NCI-H128 (cell line): ENCODE measurements around the gene KLF12.

ENCODE experiments used
- DNase-seq: peaks from one replicate; lab custom pipeline; 2025; ENCODE audit not compliant: unreplicated experiment; lab: John Stamatoyannopoulos, UW

KLF12 gene

DNA sequence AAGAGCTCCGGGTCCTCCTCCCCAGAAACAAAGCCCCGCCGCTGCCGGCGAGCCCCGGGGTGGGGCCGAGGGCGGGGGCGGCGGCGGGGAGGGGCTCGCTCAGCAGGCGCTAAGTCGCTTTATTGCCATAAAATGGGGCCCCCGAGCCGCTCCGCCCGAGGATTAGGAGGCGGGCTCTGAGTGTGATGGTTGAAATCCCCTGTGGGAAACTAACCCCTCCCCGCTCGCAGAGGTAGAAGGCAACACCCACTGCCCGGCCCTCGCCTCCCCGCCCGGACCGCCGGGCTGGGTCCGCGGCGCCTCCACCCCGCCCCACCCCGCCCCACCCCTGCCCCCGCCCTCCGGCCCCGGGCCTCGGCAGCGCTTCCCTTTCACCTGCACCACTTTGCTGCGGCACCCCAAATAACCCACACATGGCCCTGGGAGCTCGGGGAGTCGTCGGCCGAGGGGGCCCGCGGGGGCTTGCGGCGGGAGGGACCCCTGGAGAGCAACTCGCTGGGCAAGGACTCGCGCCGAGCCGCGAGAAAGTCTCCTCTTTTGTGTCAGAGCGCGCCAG is at the start of gene KLF12:
Gene KLF12 (minus strand): TSS at position 184 of the 556 bp plus-strand sequence.
- peak; percentile 83 for DNase-seq

DNA sequence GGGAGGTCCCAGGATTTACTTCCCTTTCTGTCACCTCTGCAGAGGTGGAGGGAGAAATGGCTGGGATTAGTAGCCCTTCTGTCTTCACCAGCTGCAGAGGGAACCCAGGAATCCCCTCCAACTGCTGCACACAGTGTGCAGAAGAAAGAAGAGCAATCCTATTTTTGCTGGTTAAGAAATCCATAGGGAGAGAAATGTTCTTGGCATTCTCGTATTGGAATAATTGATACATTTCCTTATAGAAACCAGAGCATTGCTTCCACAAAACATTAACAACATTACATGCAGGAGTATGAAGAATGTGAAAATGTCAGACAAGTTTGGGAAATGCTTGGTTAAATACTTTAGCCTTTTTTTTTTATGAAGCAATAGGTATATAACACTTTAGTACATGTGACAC is 48.3 kb upstream of the KLF12 start:
- no peak for DNase-seq

DNA sequence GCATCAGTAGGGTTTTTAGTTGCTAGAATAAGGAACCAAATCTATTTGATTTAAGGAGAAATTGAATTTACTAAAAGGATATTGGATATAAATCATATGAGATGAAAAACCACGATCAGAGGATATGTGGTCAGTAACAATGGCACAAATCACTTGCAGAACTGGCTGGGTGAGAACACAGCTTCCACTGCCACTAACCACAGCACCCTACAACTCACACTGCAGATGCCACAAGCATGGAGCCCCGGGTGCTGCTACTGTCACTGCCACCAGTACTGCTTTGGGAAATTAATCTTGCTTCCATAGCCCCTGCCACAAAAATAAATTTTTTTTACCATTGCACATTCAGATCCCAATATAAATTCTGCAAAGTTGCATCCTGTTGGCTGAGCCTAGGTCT is 40.6 kb upstream of the KLF12 start:
- DNase-seq: no peak

DNA sequence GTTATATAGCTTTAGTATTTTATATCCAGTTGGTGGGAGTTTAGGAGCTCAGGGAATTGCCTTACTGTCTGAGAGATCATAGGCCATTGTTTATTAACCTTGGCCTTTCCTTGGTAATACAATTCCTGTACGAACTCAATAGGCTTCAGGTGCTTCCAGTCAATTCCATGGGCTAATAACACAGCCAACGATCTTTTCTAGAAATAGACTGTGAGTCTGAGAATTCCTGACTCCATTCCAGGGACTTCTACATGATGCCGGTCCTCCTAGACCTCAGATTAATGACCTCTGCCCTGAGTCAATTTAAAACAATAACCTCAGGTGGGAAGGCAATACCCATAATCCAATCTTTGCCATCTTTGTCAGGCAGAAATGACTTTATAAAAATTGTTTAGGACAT is 39.6 kb upstream of the KLF12 start:
- no peak for DNase-seq

DNA sequence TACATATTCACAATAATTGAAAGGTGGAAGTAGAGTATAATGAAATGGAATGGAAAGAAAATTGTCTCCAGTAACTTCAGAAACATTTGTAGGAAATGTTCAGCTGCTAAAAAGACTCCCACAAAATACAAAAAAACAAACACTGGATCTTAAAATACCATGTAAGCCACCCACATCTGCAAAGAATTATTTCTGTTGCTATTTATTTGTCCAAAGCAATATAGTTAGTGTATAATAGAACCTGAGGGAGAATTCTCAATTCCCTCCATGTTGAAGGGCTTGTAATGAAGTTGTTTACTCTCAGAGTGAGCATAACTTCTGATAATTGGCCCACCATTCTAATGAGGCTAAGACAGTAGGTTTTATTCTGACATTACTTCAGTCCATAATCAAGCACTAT is 37.4 kb upstream of the KLF12 start:
- DNase-seq: no peak

DNA sequence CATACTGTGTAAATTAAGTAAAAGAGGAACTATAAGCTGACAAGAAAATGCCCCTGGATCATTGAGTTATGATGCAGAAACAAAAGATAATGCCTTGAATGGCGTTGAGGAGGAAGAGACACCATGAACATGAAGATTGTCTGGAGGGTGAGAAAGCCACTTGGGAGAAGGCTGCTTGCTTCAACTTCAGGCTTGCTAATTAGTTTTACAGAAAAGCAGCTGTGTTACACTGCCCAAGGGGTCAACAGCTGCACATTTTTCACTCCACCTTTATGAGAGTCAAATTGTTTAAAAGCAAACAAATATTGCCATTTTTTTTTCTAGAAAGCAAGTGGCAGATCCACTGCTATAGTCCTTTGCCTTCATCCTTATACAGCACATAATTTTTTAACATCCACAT is 35.5 kb upstream of the KLF12 start:
- no peak for DNase-seq

DNA sequence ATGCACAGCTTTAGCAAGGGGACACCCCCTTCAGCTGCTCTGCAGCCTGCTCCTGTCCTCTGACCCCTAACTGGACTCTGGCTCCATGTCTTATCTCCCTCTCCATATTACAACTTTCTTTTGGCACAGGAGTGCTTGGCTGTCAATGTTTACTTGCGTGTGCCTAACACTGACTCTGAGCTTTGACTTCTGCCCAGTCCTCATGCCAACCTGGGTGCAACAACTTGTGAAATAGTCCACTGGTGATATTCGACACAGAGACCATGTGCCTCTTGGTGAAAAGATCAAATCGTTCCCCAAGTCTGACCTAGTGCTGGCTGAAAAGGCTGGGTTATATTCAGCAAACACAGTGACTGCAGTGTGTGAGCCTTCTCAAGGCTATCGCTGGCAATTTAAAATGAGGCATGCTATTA is 34.1 kb upstream of the KLF12 start:
- no peak for DNase-seq

DNA sequence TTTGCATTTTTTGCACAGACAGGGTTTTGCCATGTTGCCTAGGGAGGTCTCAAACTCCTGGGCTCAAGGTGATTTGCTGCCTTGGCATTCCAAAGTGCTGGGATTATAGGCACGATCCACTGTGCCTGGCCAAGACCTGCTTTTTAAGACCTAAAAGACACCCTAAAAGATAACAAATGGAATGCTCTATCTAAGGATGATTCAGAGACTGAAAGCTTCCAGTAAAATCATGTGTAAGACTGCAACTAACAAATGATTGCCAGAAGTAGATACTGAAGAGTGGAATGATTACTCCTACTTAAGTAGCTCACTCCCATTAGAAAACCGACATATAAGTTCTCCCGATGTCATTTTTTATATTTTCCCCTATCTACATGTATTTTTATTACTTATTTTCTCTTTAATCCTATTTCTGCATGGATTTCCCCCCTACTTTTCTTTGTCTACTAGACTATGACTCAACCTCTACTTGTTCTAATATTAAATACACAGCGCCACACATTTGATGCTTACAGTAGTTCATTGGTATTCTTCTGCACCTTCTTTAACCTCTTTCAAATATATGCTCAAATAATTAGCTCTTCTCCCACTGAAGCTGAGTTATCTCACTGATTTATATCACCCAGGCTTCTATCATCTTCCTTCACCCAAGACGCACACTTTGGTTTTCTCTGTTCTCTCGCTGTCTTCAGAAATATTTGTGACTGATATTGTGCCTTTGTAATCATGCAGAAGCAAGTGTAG is 32.2 kb upstream of the KLF12 start:
- DNase-seq: no peak

DNA sequence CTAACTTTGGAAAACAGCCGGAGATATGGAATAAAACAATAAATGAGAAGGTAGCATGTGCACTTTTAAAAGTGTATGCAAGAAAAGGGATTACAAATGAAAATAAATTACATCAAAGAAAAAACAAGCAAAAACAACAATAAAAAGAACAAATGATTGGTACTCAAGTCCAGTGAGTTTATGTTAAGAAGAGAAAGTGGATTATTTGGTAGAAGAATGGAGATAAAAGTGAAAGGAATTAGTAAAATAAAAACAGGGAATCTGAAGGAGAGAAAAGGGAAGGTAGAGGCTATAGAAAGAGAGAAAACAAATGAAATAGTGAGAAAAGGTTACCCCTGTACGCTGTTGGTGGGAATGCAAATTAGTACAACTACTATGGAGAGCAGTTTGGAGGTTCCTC is 28.6 kb upstream of the KLF12 start:
- DNase-seq: no peak

DNA sequence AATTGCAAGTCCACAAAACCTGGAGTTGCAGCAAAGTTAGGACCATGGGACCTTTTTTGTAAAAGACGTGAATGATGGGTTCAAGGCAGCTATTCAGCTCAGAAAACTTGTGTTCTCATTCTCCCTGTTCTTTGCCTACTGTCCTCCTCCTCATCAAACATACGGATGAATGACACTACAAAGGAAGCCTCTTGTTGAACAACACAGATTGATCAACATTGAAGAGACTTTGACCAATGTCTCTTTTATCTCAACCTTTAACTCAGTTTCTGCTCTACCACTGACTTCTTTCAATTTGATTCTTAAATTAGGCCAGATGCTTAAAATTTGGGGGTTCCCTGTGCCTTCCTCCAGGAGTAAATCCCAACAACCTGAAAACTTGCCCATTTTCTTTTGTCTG is 27.9 kb upstream of the KLF12 start:
- DNase-seq: no peak

DNA sequence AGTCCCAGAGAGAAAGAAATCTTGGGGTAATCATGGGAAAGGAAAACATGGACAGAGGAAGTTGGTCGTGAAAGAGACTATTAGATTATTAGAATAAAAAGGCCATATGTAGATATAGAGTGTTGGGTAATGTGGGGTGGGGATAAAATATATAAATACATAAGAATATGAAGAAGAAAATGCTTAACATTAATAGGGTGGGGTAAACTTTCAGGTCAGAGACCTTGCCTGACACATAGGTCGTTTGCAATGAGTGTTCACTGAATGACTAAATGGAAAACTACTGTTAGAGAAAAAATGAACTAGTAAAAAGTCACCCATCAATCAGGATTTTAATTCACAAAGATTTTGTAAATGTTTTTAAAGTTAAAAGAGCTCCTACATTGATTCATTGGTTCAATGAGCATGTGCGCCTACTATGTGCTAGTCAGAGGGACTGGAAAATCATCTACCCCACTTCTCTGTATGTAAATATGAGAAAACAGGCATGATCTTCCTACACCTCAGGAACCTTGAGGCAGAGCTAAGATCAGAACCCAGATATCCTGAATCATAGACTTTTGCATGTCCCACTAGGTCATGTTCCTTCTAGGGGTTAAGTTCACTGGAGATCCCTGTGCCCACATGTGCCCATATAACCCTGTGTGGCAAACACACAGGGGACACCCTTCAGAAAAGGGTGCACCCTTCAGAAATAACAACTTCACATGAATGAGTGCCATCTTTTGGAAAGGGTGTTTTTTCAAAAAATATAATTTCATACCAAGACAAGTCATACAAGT is 24.6 kb upstream of the KLF12 start:
- no peak for DNase-seq

DNA sequence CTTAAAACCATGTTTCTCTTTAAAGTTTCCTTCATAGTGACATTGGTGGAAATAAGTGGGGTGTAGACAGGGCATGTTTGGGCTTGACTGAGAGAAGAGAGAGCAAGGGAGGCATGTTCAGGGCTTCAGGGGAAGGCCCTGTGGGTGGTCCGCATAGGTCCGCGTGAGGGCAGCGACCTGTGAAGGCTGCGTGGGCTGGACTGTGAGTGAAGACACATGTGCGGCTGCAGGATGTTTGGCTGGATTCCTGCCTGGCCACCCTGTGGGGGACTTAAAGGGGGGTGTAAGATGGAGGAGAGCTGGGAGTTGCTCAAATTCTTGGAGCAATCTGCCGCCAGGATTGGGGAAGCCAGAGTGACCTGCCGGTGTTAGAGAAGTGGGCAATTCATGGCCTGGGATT is 23.8 kb upstream of the KLF12 start:
- no peak for DNase-seq

DNA sequence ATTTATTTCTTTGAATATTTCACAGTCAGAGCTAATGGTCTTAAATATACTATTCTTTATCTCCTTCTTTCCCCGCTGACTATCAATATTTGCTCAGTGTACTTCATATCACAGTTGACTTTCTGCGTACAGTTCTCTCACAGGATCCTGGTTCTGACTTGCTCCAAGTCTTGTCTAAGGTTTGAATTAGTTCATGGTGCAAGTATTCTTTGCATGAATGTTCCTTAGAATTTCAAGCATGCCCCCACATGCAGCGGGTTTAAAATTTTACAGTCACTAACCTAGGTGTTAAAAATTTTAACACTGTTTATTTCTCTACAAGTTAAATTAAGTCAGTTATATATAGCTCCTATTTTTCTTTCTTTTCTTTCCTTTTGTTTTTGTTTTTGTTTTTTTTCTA is 20.8 kb upstream of the KLF12 start:
- no peak for DNase-seq

DNA sequence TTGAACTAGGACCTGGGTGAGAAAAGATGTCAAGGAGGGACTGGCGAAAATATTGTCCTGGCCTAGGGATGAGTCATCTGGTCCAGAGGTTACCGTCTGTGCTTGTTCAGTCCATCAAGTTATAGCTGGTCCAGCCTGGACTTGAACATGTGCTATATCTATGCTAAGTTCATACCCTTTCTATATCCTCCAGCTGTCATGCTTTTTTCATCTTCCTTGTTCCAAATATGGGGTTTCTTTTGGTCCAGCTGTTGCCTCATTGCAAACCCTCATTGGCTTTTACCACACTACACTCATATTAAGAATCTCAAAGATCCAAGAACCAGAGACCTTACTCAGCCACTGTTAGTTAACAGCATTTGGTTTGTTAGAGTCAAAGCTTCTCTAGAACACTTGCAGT is 19.1 kb upstream of the KLF12 start:
- no peak for DNase-seq

DNA sequence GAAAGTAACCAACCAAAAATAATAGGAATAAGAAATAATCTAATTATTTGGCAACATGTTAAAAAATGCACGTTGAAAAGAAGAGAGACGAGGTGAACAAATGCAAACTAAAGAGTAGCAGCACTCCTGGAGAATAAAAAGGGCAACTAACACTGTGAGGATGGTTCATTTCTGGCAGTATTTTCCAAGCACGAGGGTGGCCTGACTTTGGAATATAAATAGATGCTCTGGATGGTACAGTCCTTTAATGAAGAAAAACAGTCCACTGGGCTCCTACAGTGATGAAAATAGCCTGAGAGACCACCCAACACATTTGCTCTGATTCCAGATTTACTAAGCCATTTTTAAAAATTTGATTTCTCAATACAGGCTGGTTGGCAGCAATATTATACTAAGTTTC is 17.7 kb upstream of the KLF12 start:
- DNase-seq: no peak

DNA sequence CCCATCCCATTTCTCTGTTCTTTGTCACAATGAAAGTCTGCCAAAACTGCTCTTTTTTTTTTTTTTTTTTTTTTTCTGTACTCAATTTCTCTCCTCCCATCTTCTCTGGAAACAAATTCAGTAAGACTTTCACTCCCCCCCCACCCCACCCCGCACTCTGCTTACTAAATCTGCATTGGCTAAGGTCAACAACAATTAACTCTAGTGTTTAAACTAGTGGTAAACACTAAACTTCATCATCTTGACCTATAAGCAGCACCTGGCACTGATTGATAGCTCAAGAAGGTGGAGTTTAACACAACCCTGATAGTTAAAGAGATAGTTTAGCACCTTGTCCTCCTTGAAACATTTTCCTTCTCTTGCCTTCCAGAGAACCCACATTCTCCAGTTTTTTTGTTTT is 14.1 kb upstream of the KLF12 start:
- no peak for DNase-seq

DNA sequence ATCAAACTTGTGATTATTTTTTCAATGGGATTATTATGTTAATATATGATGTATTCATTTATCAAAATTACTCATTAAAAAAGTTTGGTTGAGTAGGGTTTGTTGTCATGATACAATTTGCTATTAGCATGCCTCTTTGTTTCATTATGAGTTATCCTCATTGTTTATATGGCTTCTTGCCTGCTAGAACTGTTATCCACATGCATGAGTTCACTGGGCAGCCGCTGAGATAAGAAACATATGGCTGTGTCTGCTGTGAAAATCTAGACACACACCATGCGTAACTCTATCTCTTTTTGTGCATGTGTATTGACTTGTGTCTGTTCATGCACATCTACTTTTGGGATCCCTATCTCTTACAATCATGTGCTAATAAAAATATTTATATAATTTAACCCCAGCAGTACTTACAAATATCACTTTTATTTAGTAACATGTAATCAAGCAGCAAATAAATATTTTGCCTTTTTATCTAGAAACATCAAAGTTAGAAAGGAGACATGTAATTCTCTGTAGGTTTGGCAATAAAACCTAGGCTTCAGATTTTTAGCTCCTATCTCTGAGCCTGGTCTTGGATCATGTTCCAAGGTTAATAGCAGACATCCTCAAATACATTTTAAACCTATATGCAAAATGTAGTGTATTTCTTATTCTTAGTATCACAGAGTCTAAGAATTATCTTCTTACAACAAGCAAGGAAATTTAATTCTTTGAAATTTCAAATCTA is 11.2 kb upstream of the KLF12 start:
- DNase-seq: no peak

DNA sequence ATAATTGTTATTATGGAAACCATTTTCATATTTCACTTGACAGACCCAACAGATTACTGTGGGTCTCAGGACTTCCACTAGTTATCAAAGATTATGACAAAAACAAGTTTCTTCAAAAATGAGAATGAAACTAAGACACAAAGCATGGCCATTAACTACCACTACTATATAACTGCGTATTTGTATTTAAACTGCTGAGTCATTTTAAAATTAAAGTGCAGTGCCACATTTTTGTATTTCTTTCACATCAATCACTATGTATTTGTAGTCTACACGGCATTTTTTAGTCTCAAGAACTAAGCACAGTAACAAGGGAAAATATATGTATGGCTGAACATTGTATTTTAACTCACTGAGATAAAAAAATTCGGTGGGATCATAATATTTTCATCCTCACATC is 10.1 kb upstream of the KLF12 start:
- no peak for DNase-seq

DNA sequence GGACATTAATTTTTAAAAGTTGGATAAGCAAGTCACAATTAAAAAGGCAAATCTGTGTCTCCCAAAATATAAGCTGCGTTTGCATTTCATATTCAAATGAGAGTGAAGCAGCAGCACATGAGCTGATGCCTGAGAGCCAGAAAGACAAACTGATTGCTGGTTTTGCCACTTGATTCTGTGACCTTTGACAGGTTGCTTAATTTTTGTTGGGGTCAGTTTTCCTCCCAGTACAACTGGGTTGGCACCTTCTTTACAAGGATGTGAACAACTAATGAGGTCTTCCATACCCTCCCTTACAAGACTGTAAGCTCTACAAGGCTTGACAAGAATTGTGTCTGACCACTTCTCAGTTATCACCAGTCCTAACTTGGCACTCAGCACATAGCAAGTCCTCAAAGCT is 8.1 kb upstream of the KLF12 start:
- DNase-seq: no peak

DNA sequence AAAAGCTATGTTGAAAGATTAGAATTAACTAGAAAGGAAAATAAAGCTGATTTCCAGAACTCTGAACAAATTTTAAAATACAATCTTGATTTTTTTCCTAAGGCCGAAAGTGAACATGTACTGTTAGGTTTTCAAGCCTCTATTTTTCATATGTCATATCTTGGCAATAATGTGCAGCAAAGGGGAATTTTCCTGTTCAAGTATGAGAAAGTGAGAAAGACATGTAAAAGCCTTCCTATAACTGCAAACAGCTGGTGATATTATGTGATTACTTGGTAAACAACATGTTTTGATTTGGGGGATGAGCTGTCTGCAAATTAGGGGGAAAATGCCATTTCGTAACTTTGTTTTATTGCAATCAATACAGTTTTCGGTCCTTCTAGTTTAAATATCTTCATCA is 4.0 kb upstream of the KLF12 start:
- no peak for DNase-seq

DNA sequence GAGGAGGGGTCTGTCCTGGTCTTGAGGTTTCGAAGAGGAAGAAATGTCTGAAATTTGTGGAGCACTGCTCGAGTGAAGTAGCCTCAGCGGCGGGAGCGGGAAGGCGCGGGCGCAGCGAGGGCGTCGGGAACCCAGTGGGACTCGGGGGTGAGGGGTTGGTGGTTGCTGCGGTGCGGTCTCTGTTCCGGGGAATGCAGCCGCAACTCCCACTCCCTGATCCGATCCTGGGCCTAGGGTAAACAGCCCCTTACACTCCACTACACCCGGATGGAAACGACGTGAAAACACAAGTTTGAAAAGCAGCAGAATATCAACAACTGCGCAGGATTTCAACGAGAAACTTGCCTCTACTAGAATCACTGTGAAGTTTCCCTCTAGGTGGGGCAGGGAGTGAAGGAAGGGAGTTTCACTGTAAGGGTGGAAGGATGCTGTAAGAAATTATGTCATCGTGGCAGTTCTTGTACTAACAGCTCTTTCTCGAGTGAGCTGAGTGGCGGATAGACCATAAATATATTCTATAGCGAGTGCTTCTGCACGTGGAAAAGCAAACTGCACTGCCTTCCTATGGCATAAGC is 2.0 kb upstream of the KLF12 start:
- no peak for DNase-seq
